PC-9 (cell line): ENCODE data around the gene CCAR1. TPM values are rescaled to one million over a fixed set of nuclear protein-coding genes. Genes with fewer than 3 reads are reported as not detected.

Experiments used
- BruUV-seq: library from RNA; stranded (reverse); fragments of 400-500 nt; replicated peaks from 2 replicates; lab custom pipeline; 2021; lab: Mats Ljungman, UMichigan
- CTCF ChIA-PET: fragments of 300-600 bp; sonication (Branson Sonifier 250); formaldehyde crosslinking; loops from one replicate; lab custom pipeline; 2022; ENCODE audit warnings: antibody characterized with exemption; lab: Charles Lee
- POLR2A ChIA-PET: fragments of 300-600 bp; sonication (Branson Sonifier 250); formaldehyde crosslinking; loops from one replicate; lab custom pipeline; 2022; ENCODE audit warnings: antibody characterized with exemption; ENCODE audit not compliant: unreplicated experiment; lab: Charles Lee
- DNase-seq, 2 experiments: peaks; one replicate each; pipeline versions ENCODE4 v3.0.0 to v3.0.0-alpha.2; 2015 to 2022; ENCODE audit warnings: mixed read lengths in 1 of 2
- H2AFZ ChIP-seq: fragments of 200-600 bp; sonication (generic); 2 replicates; pipeline ENCODE4 v1.8.1; 2017; ENCODE audit warnings: antibody characterized with exemption
- H3F3A ChIP-seq: fragments of 200-600 bp; sonication (generic); 2 replicates; pipeline ENCODE4 v1.8.1; 2017; ENCODE audit warnings: antibody characterized with exemption, mild to moderate bottlenecking, low read depth; ENCODE audit not compliant: insufficient read depth
- H3K27ac ChIP-seq: fragments of 200-600 bp; sonication (generic); 2 replicates; pipeline ENCODE4 v1.6.1; 2016; ENCODE audit warnings: mixed run types
- H3K27me3 ChIP-seq: fragments of 200-600 bp; sonication (generic); 2 replicates; pipeline ENCODE4 v1.6.1; 2016; ENCODE audit warnings: low read depth, mixed run types; ENCODE audit not compliant: insufficient read depth
- H3K36me3 ChIP-seq: fragments of 200-600 bp; sonication (generic); 2 replicates; pipeline ENCODE4 v1.6.1; 2016; ENCODE audit warnings: low read depth, mixed run types
- H3K4me1 ChIP-seq: fragments of 200-600 bp; sonication (generic); replicated peaks from 2 replicates; pipeline ENCODE4 v1.6.1; 2016; ENCODE audit warnings: mixed run types; ENCODE audit not compliant: insufficient read depth
- H3K4me2 ChIP-seq: fragments of 200-600 bp; sonication (generic); 2 replicates; pipeline ENCODE4 v1.6.1; 2017; ENCODE audit warnings: mixed run types
- H3K4me3 ChIP-seq: fragments of 200-600 bp; sonication (generic); 2 replicates; pipeline ENCODE4 v1.6.1; 2016; ENCODE audit warnings: mixed run types
- H3K79me2 ChIP-seq: fragments of 200-600 bp; sonication (generic); 2 replicates; pipeline ENCODE4 v1.6.1; 2017; ENCODE audit warnings: low read depth, mixed run types
- H3K9me2 ChIP-seq: fragments of 200-600 bp; sonication (generic); 2 replicates; pipeline ENCODE4 v1.8.1; 2017; ENCODE audit warnings: mild to moderate bottlenecking; ENCODE audit not compliant: insufficient read depth
- H3K9me3 ChIP-seq: fragments of 200-600 bp; sonication (generic); 2 replicates; pipeline ENCODE4 v1.8.1; 2016; ENCODE audit warnings: low read depth; ENCODE audit not compliant: insufficient read depth
- H4K20me1 ChIP-seq: fragments of 200-600 bp; sonication (generic); 2 replicates; pipeline ENCODE4 v1.8.1; 2017; ENCODE audit not compliant: insufficient read depth
- CTCF ChIP-seq: fragments of 200-600 bp; sonication (generic); conservative IDR thresholded peaks from 2 replicates; pipeline ENCODE4 v1.6.1; 2017; ENCODE audit warnings: mixed run types, antibody characterized with exemption, mild to moderate bottlenecking, moderate library complexity
- EZH2 ChIP-seq: fragments of 200-600 bp; sonication (generic); IDR thresholded peaks from 2 replicates; pipeline ENCODE4 v1.8.0; 2017; ENCODE audit warnings: antibody characterized with exemption, low read depth
- intact Hi-C: fragments of 100-400 bp; cut with micrococcal nuclease; formaldehyde crosslinking; loops from one replicate; pipeline ENCODE4 v1.10.0; 2022; ENCODE audit not compliant: unreplicated experiment
- total RNA-seq: library from RNA; stranded (reverse); gene quantifications from 2 replicates; pipeline ENCODE4 v1.2.3, GENCODE V29; 2021

The CCAR1 gene
- total RNA-seq, 1 experiment from 2014 or later = 98.3 TPM

- H3K27ac ChIP-seq = no peak overlapping the region
- CTCF ChIA-PET = interaction anchor here (0.6 kb wide), 1 partner anchor 43 kb away, joined by 7 read pairs; no protein-coding TSS in a partner anchor
- H3K79me2 ChIP-seq = no peaks in the 10 kb centered on the region
- DNase-seq = no peak
- no peaks in the 10 kb centered on the region for H3K27me3 ChIP-seq
- H3K4me3 ChIP-seq = no peak overlapping the region
- POLR2A ChIA-PET = no interaction called here
- H3K9me2 ChIP-seq = no peaks in the 10 kb centered on the region
- TF ChIP-seq EZH2 = no peak
- no peak for TF ChIP-seq CTCF
- no TSS peak for BruUV-seq
- intact Hi-C loops = no loop called here
- no peaks in the 10 kb centered on the region for H3K9me3 ChIP-seq
- no peaks in the 10 kb centered on the region; the same call in 1 of the 2 replicates for H3F3A ChIP-seq
- H2AFZ ChIP-seq = no peak overlapping the region
- peaks cover 35% of the 10 kb centered on the region for H3K36me3 ChIP-seq
- H4K20me1 ChIP-seq = 0 out of 2 replicates have a peak, but pooled peaks cover 4% of the 10 kb centered on the region
- no peak overlapping the region for H3K4me2 ChIP-seq
- no peaks in the 10 kb centered on the region for H3K4me1 ChIP-seq
These were observed 60.9 kb downstream of the CCAR1 start for GRCh38 chr10:68781613-68782574.

DNA sequence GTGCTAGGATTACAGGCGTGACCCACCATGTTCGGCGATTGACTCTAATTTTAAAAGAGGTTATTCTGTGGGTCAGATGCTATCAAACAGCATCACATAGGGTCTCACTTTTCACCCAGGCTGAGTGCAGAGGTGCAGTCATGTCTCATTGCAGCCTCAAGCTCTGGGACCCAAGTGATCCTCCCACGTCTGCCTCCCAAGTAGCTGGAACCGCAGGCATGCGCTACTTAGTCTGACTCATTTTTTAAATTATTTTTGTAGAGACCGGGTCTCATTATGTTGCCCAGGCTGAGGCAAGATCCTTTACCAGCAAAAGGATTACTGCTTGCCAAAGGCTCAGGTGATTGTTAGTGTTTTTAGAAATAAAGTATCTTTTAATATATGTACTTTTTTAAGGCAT, 63.4 kb downstream of the CCAR1 start:
- Histone ChIP-seq H2AFZ (no peak overlapping the region), H3K4me1 (no peaks in the 10 kb centered on the region), H3K4me2 (no peak overlapping the region), H3K27ac (no peak overlapping the region), H3K27me3 (no peaks in the 10 kb centered on the region), H3K4me3 (no peak overlapping the region), H3K9me3 (no peaks in the 10 kb centered on the region), H3F3A (peaks cover 3% of the 10 kb centered on the region), H4K20me1 (no peaks in the 10 kb centered on the region), H3K36me3 (peaks cover 34% of the 10 kb centered on the region), H3K79me2 (no peaks in the 10 kb centered on the region), H3K9me2 (no peaks in the 10 kb centered on the region)
- BruUV-seq = no TSS peak
- intact Hi-C loops = no loop called here
- POLR2A ChIA-PET = no interaction called here
- no peak for DNase-seq
- TF ChIP-seq EZH2 (no peak), CTCF (no peak)
- CTCF ChIA-PET = no interaction called here

- intact Hi-C loops = no loop called here
- no peak for DNase-seq
- BruUV-seq = no TSS peak
- no peak overlapping the region for H2AFZ ChIP-seq
- H3K4me3 ChIP-seq = no peak overlapping the region
- H3K4me2 ChIP-seq = no peak overlapping the region
- no peak for TF ChIP-seq CTCF
- no peak for TF ChIP-seq EZH2
- no peaks in the 10 kb centered on the region for H4K20me1 ChIP-seq
- H3K36me3 ChIP-seq = peaks cover 33% of the 10 kb centered on the region
- no peak overlapping the region for H3K27ac ChIP-seq
- H3F3A ChIP-seq = peaks cover 13% of the 10 kb centered on the region; the same call in 1 of the 2 replicates
- no peaks in the 10 kb centered on the region for H3K79me2 ChIP-seq
- H3K4me1 ChIP-seq = no peaks in the 10 kb centered on the region
- no peaks in the 10 kb centered on the region for H3K9me2 ChIP-seq
- CTCF ChIA-PET = no interaction called here
- H3K27me3 ChIP-seq = no peaks in the 10 kb centered on the region
- no peaks in the 10 kb centered on the region for H3K9me3 ChIP-seq
- POLR2A ChIA-PET = interaction anchor here (0.6 kb wide), 1 partner anchor 214 kb away, joined by 6 read pairs; no protein-coding TSS in a partner anchor
These were observed 66.8 kb downstream of the CCAR1 start for GRCh38 chr10:68787813-68788212.
